Ovary (tissue), 9 donors: ENCODE results near the gene PADI4. TPM values are rescaled to one million over a fixed set of nuclear protein-coding genes. Genes with fewer than 3 reads are reported as not detected.

Experiments used
- DNase-seq, 5 donors: peaks; one replicate each; pipeline ENCODE4 v3.0.0-alpha.2; 2019 to 2020
- H3K27ac ChIP-seq, 2 donors: fragments of 200-600 bp; one replicate each; pipeline versions ENCODE4 v1.5.1 to v1.8.0; 2019 to 2022
- H3K27me3 ChIP-seq: fragments of 200-600 bp; one replicate; pipeline ENCODE4 v1.8.0; 2022
- H3K36me3 ChIP-seq: fragments of 200-600 bp; sonication (generic); one replicate; pipeline ENCODE4 v1.5.1; 2019
- H3K4me1 ChIP-seq: one replicate; pipeline ENCODE4 v1.8.1; 2013; ENCODE audit warnings: mild to moderate bottlenecking, moderate library complexity; ENCODE audit not compliant: insufficient read depth
- H3K4me3 ChIP-seq: fragments of 200-600 bp; sonication (generic); one replicate; pipeline ENCODE4 v1.5.1; 2017
- H3K9me3 ChIP-seq, 2 donors: fragments of 200-600 bp in 1 of 2; sonication (generic) in 1 of 2; one replicate each; pipeline versions ENCODE4 v1.5.1 to v1.8.1; 2013 to 2019; ENCODE audit warnings: mild to moderate bottlenecking in 1 of 2, moderate library complexity in 1 of 2
- CTCF ChIP-seq, 3 donors: fragments of 450-650 bp in 2 of 3; fragments of 200-600 bp in 1 of 3; IDR thresholded peaks; one replicate each; pipeline versions ENCODE4 v1.5.1 to v1.8.0; 2016 to 2022; ENCODE audit warnings: antibody characterized with exemption in 3 of 3, mild to moderate bottlenecking in 1 of 3
- EP300 ChIP-seq: sonication (generic); formaldehyde crosslinking; IDR thresholded peaks from one replicate; pipeline ENCODE4 v1.6.1; 2017; ENCODE audit warnings: antibody characterized with exemption
- POLR2A ChIP-seq: fragments of 450-650 bp; IDR thresholded peaks from one replicate; pipeline ENCODE4 v1.6.1; 2017; ENCODE audit warnings: antibody characterized with exemption, mild to moderate bottlenecking, moderate library complexity
- WGBS, 3 donors: extraction: QIAGEN DNeasy Blood & Tissue Kit in 1 of 3; methylation state at CpG; one replicate each; pipeline versions ENCODE4 v1.1.5 to v1.1.7; 2013 to 2017; 5-methylcytosine and 5-hydroxymethylcytosine counted together
- intact Hi-C, 4 donors: fragments of 100-400 bp; cut with DNase I; formaldehyde crosslinking; loops; one replicate each; pipeline versions ENCODE4 v1.11.0 to v1.15.1; 2022 to 2023
- polyA plus RNA-seq, 2 donors: library from polyadenylated mRNA; stranded (reverse); fragments of 200-250 nt in 1 of 2; fragments of 350-450 nt in 1 of 2; fragmentation: Illumina TruSeq in 1 of 2; extraction: RNeasy Lipid Tissue Mini Kit (QIAGEN cat#74804) in 1 of 2; gene quantifications; one replicate each; pipeline ENCODE4 v1.2.3, GENCODE V29; 2013 to 2014
- total RNA-seq, 7 donors: library from RNA; depleted of rRNA in 2 of 7; stranded (reverse); fragments of >200 nt in 2 of 7; fragmentation: NEBNext Ultra II Directional in 3 of 7; extraction: Animal tissue kit (Norgen Biotek cat#: 25700) in 3 of 7; gene quantifications; one replicate each; pipeline versions ENCODE4 v1.1.0 to v1.2.4, GENCODE V29; 2016 to 2023
- donor health status: DM: no; HTN: no; CAD: no; lungs with moderate emphysema.
- donor health status: DM: no; HTN: no; CAD: no.
- donor health status: Bipolar disorder and iron deficiency.
- donor health status: DM: yes; HTN: yes; CAD: no.
- donor health status: DM: no; HTN: no; CAD: no.
- donor health status: DM: yes; HTN: yes; CAD: no.

The PADI4 gene
- total and polyA plus RNA-seq, 9 donors, result 0.10 to 1.8 (median 0.25) TPM; not detected in 3

- intact Hi-C loops, result no loop called here
- TF ChIP-seq POLR2A, result no peak
- no peak for TF ChIP-seq CTCF (IDR thresholded peaks at IDR 0.05)
- no peak for TF ChIP-seq EP300
- Histone ChIP-seq H3K4me1 (no peaks in the 10 kb centered on the region), H3K9me3 (no peaks in the 10 kb centered on the region), H3K27me3 (no peaks in the 10 kb centered on the region), H3K4me3 (no peak overlapping the region), H3K27ac (no peak overlapping the region), H3K36me3 (no peaks in the 10 kb centered on the region)
- DNase-seq, result no peak
These were observed 44.1 kb upstream of the PADI4 start for GRCh38 chr1:17263936-17264335.

GRCh38 chr1:17264470-17264869 lies 43.5 kb upstream of the PADI4 start:
- Histone ChIP-seq H3K9me3 (no peaks in the 10 kb centered on the region), H3K36me3 (no peaks in the 10 kb centered on the region), H3K27me3 (no peaks in the 10 kb centered on the region), H3K27ac (no peak overlapping the region), H3K4me3 (no peak overlapping the region), H3K4me1 (no peaks in the 10 kb centered on the region)
- TF ChIP-seq EP300 (no peak), POLR2A (no peak), CTCF (IDR thresholded peaks at IDR 0.05) (no peak)
- no peak for DNase-seq
- 73 to 89% (median 85%) methylated on average over 5 of the region's 5 CpGs for WGBS, 3 donors
- intact Hi-C loops, result no loop called here

- Histone ChIP-seq H3K4me1 (no peaks in the 10 kb centered on the region), H3K36me3 (no peaks in the 10 kb centered on the region), H3K27ac (no peak overlapping the region), H3K4me3 (no peak overlapping the region), H3K27me3 (no peaks in the 10 kb centered on the region), H3K9me3 (no peaks in the 10 kb centered on the region)
- 52 to 85% (median 80%) methylated on average over 2 of the region's 2 CpGs for WGBS, 3 donors
- intact Hi-C loops, result no loop called here
- DNase-seq, result no peak
- no peak for TF ChIP-seq POLR2A
These were observed 42.8 kb upstream of the PADI4 start for GRCh38 chr1:17265162-17265561.

GRCh38 chr1:17265950-17266349 lies 42.0 kb upstream of the PADI4 start:
- intact Hi-C loops, result no loop called here
- no peak for DNase-seq
- Histone ChIP-seq H3K9me3 (no peaks in the 10 kb centered on the region), H3K4me1 (no peaks in the 10 kb centered on the region), H3K4me3 (no peak overlapping the region), H3K27ac (no peak overlapping the region), H3K36me3 (no peaks in the 10 kb centered on the region), H3K27me3 (no peaks in the 10 kb centered on the region)
- WGBS, 3 donors, result 94 to 95% (median 95%) methylated on average over 4 of the region's 4 CpGs
- TF ChIP-seq EP300 (no peak), CTCF (IDR thresholded peaks at IDR 0.05) (no peak), POLR2A (no peak)

GRCh38 chr1:17270891-17271765 lies 36.9 kb upstream of the PADI4 start:
- H3K27me3 ChIP-seq, result no peaks in the 10 kb centered on the region
- DNase-seq, result no peak
- no peaks in the 10 kb centered on the region for H3K36me3 ChIP-seq
- no peaks in the 10 kb centered on the region for H3K4me1 ChIP-seq
- TF ChIP-seq POLR2A (no peak), CTCF (IDR thresholded peaks at IDR 0.05) (no peak)
- H3K4me3 ChIP-seq, result no peak overlapping the region
- no peak overlapping the region for H3K27ac ChIP-seq
- WGBS, 3 donors, result 90 to 91% (median 91%) methylated on average over 23 of the region's 23 CpGs
- intact Hi-C loops, result no loop called here
- H3K9me3 ChIP-seq, result no peaks in the 10 kb centered on the region
